Coronary artery (tissue), 2 donors: ENCODE data around the gene SRRM4.
A peak's percentile ranks its signal among the peaks of the same experiment; 100 is the strongest.

ENCODE experiments used
- DNase-seq: peaks from one replicate; pipeline ENCODE4 v3.0.0-alpha.2; 2017; ENCODE audit warnings: low spot score
- H3K27ac ChIP-seq, 2 donors: fragments of 200-600 bp; sonication (generic); one replicate each; pipeline ENCODE4 v1.5.1; 2016 to 2019
- H3K4me3 ChIP-seq: fragments of 200-600 bp; sonication (generic); 2 replicates; pipeline ENCODE4 v1.5.1; 2016; ENCODE audit warnings: mild to moderate bottlenecking, moderate library complexity
- CTCF ChIP-seq: fragments of 200-600 bp; sonication (generic); IDR thresholded peaks from one replicate; pipeline ENCODE4 v1.5.1; 2019; ENCODE audit warnings: antibody characterized with exemption

The SRRM4 gene

DNA sequence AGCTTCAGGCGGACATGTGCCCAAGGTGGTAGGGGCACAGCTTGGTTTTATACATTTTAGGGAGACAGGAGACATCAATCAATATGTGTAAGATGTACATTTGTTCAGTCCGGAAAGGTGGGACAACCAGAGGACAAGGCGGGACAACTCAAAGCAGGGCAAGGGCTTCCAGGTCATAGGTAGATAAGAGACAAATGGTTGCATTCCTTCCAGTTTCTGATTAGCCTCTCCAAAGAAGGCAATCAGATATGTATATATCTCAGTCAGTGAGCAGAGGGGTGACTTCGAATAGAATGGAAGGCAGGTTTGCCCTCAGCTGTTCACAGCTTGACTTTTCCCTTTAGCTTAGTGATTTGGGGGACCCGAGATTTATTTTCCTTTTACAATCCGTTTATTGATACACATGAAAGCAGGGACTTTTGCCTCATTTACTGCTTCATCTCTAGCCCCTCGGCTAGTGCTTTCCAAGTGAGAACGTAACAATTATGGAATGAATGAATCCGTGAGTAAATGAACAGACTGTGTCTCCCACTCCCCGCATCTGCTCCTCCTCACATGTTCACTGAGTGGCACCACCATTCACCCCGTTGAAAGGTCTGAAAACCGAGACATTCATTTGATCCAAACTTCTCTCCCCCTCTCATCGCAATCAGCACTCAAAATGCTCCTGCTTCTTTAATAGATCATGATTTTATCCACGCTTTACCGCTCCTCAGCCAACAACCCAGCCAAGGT, 190.5 kb downstream of the SRRM4 start:
- Histone ChIP-seq H3K27ac (no peak overlapping the region), H3K4me3 (no peak overlapping the region)
- no peak for DNase-seq
- no peak for TF ChIP-seq CTCF

GRCh38 chr12:119175081-119175480, 193.7 kb downstream of the SRRM4 start:
- peak overlapping the region; percentile 95 to 97 for H3K27ac ChIP-seq
- DNase-seq: no peak
- TF ChIP-seq CTCF: no peak

DNA sequence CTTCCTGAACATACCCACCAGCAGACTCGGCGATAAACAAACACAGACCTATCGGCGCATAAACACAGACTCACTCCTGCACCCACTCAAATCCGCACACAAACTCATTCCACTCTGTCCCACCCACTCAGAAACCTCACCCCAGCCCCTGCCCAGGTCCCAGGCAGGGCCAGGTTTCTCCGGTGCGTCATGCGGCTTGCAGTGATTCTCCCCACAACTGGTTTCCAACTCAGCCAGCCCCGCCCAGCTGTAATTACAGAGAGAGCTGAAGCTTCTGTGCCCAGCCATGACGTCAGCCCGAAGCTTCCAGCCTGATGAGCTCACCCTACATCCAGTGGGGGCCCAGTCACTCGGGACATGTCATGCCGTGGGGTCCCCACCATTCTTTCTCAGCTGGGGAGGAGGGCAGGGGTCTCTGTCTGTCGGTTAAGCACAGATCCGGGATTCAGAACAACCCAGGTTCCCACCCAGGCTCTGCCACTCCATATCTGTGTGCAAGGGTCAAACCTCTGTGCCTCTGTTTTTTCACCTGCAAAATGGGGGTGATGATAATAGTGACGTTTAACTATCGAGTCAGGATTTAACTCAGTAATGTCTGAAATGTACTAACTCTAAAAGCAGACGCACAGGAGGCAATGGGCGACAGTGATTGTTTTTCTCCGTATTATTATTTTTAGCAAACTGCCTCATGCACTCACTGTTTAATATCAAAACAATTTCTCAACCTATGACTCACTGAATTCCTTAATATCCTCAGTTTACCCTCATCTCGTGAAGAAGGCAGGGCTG, 195.1 kb downstream of the SRRM4 start:
- TF ChIP-seq CTCF: no peak
- peak; percentile 98 for DNase-seq
- Histone ChIP-seq H3K27ac (peak overlapping the region; percentile 95 to 97), H3K4me3 (peak overlapping the region; percentile 68)

More at GRCh38 chr12:119175081-119175480, 193.7 kb downstream of the SRRM4 start:
- peak overlapping the region; percentile 68 for H3K4me3 ChIP-seq

DNA sequence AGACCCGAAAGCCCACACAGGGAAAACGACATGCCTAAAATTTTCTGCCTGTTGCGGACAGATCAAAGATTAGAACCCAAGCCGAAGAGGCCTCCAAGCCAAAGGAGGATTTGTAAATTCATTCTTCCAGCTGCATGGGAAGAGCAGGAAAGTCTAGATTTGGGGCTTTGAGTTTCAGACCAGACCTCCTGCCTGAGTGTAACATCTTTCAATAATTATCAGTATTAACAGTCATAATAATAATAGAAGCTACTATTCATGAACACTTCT, 195.7 kb downstream of the SRRM4 start:
- DNase-seq: no peak
- H3K4me3 ChIP-seq: no peak overlapping the region
- TF ChIP-seq CTCF: no peak
- H3K27ac ChIP-seq: peak overlapping the region; percentile 95 to 97

DNA sequence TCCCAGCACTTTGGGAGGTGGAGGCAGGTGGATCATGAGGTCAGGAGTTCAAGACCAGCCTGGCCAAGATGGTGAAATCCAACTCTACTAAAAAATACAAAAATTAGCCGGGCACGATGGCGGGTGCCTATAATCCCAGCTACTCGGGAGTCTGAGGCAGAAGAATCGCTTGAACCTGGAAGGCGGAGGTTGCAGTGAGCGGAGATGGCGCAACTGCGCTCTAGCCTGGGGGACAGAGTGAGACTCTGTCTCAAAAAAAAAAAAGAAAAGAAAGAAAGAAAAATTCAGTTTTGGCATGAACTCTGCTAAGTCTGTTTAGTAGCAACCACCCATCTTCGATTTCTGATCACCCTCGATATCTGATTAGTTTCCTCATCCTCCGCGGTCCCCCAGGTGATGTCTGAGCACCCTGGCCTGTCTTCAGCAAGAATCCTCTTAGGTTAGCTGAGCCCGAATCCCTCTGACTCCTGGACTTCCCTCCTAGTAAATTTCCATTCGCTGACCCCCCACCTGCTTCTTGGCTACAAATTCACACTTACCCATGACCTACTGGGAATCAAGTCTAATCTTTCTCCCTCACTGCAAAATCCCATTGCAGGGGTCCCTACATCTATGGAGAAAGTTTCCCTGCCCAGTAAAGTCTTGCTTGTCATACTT, 196.5 kb downstream of the SRRM4 start:
- no peak for TF ChIP-seq CTCF
- H3K4me3 ChIP-seq: no peak overlapping the region
- no peak for DNase-seq
- peak overlapping the region; percentile 95 to 97 for H3K27ac ChIP-seq

DNA sequence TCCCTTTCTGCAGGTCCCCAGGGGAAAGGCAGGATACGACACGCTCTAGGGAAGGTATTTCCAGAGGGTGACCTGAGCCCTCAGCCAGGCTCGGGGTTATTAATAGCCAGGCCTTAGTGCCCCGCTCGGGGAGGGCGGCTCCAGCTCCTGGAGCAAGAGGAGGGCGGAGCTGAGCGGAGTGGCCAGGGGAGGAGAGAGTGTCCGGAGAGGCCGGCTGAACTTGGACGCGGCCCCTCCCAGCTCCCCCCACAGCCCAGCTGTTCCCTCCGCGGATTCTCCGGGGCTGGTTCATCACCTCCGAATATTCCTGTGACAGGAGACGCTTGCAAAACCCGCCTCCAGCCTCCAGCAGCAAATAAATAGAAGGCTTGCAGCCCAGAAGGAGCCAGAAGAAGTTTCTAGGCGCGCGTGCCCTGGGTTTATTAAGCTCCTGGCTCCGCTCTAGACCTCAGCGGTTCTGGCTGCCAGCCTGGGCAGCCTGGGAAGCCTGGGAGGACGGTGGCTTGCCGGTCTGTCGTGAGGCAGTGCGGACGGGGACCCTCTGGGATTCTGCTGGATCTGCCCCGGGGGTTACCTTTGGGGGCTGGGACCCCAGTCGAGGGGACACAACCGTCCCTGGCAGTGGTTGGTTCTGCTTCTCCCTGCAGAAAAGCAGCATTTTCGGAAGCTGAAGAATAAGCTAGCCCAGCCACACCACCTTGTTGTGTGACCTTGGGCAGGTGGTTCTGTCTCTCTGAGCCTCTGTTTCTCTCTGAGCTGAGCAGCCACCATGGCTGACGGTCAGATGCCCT, 197.4 kb downstream of the SRRM4 start, which contains the start of gene HSPB8:
HSPB8 (plus strand) TSS at position 388 of the 791 bp plus-strand sequence; CDS start at position 770, 382 bp downstream.
- peak; percentile 99 for DNase-seq
- TF ChIP-seq CTCF: no peak

More for the DNA sequence above, 197.4 kb downstream of the SRRM4 start, which contains the start of gene HSPB8:
- Histone ChIP-seq H3K4me3 (peak within 1 kb of the TSS; percentile 80), H3K27ac (peak within 1 kb of the TSS; percentile 95 to 97)
